ENCODE measurements around the gene WDR46. TPM values are rescaled to one million over a fixed set of nuclear protein-coding genes. Genes with fewer than 3 reads are reported as not detected.
A peak's percentile ranks its signal among the peaks of the same experiment; 100 is the strongest.

WDR46 gene
- total RNA-seq, 2 experiments from 2014 or later, result 64.0 to 72.2 TPM

- ATAC-seq (no peak), DNase-seq (no peak)
- no peak overlapping the region for H3K4me3 Mint-ChIP-seq
- intact Hi-C loops (cut with micrococcal nuclease), result no loop called here
- POLR2A ChIA-PET, result interaction anchor here (1.1 kb wide), 1 partner anchor 15 kb away, joined by 3 read pairs; no protein-coding TSS in a partner anchor
- no peak overlapping the region for H3K27ac Mint-ChIP-seq
- H3K36me3 Mint-ChIP-seq (ENCODE audit: low read depth), result no peaks in the 10 kb centered on the region
- CTCF ChIA-PET, result no interaction called here
- no peaks in the 10 kb centered on the region for H3K9me3 Mint-ChIP-seq
- H3K27me3 Mint-ChIP-seq, result no peaks in the 10 kb centered on the region
- TF ChIP-seq, protein P1, sequence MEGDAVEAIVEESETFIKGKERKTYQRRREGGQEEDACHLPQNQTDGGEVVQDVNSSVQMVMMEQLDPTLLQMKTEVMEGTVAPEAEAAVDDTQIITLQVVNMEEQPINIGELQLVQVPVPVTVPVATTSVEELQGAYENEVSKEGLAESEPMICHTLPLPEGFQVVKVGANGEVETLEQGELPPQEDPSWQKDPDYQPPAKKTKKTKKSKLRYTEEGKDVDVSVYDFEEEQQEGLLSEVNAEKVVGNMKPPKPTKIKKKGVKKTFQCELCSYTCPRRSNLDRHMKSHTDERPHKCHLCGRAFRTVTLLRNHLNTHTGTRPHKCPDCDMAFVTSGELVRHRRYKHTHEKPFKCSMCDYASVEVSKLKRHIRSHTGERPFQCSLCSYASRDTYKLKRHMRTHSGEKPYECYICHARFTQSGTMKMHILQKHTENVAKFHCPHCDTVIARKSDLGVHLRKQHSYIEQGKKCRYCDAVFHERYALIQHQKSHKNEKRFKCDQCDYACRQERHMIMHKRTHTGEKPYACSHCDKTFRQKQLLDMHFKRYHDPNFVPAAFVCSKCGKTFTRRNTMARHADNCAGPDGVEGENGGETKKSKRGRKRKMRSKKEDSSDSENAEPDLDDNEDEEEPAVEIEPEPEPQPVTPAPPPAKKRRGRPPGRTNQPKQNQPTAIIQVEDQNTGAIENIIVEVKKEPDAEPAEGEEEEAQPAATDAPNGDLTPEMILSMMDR (IDR thresholded peaks at IDR 0.05), result no peak
- peaks cover 15% of the 10 kb centered on the region for H3K4me1 Mint-ChIP-seq (ENCODE audit: low read depth)
Measured at GRCh38 chr6:33330736-33331135, 41.7 kb upstream of the WDR46 start.

- POLR2A ChIA-PET, result interaction anchor here (1.3 to 1.4 kb wide), 2 partner anchors 15 to 30 kb away, joined by 3 to 4 read pairs; partner anchors contain the start of gene RGL2
- Mint-ChIP-seq H3K36me3 (ENCODE audit: low read depth) (no peaks in the 10 kb centered on the region), H3K27me3 (no peaks in the 10 kb centered on the region), H3K4me3 (no peak overlapping the region), H3K4me1 (ENCODE audit: low read depth) (peaks cover 16% of the 10 kb centered on the region), H3K9me3 (no peaks in the 10 kb centered on the region), H3K27ac (no peak overlapping the region)
- TF ChIP-seq, protein P1 (IDR thresholded peaks at IDR 0.05), result no peak
- intact Hi-C loops (cut with micrococcal nuclease), result no loop called here
- CTCF ChIA-PET, result interaction anchor here (3.0 kb wide), 1 partner anchor 16 kb away, joined by 13 read pairs; no protein-coding TSS in a partner anchor
- ATAC-seq (no peak), DNase-seq (no peak)
Measured at GRCh38 chr6:33329058-33329457, 40.0 kb upstream of the WDR46 start.

DNA sequence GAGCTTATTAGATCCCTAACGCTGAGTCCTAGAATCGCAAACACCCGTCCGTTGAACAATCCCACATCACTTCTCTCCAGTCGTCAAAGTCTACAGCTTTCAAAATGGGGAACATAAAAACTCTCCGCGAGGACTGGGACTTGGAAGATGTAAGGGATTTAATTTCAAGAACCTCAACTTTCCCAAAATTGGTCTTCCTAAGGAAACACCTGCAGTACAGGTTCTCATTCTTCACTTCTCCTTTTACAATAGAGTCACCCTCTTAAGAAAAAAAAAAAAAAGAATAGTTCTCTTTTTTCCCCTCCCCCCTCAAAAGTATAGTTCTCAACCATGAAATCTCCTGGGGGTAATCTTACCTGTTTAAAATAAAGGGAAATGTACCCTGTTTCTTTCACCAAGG is 35.1 kb upstream of the WDR46 start:
- ChIA-PET CTCF (no interaction called here), POLR2A (interaction anchor here (0.7 to 1.4 kb wide), 4 partner anchors 16 to 387 kb away, joined by 3 to 4 read pairs (median 4); partner anchors contain the start of gene UQCC2)
- DNase-seq, result no peak
- Mint-ChIP-seq H3K27me3 (no peaks in the 10 kb centered on the region), H3K36me3 (ENCODE audit: low read depth) (peaks cover 35% of the 10 kb centered on the region), H3K4me3 (peak overlapping the region; percentile 90), H3K9me3 (no peaks in the 10 kb centered on the region), H3K4me1 (ENCODE audit: low read depth) (peaks cover 38% of the 10 kb centered on the region), H3K27ac (peak overlapping the region; percentile 98)
- intact Hi-C loops (cut with micrococcal nuclease), result no loop called here
- TF ChIP-seq, protein P1 (IDR thresholded peaks at IDR 0.05), result no peak
- ATAC-seq, result no peak

DNA sequence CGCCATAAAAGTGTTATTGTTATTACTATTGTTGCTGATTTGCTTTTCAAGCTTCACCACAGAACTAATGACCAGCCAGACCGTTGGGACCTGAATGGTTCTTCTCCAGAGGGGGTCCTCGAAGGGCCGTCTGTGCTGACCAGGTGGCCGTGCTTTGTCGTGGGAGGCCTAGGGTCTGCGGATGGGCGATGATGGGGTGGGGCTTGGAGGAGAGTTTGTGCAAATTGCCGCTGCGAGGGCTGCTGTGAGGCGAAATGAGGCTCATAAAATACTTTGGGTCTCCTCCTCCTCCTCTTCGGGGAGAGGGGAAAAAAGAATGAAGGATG is 34.5 kb upstream of the WDR46 start:
- CTCF ChIA-PET, result interaction anchor here (0.9 kb wide), 1 partner anchor 29 kb away, joined by 4 read pairs; no protein-coding TSS in a partner anchor
- DNase-seq, result peak; percentile 25
- H3K9me3 Mint-ChIP-seq, result no peaks in the 10 kb centered on the region
- H3K27me3 Mint-ChIP-seq, result no peaks in the 10 kb centered on the region
- H3K36me3 Mint-ChIP-seq (ENCODE audit: low read depth), result peaks cover 39% of the 10 kb centered on the region
- H3K27ac Mint-ChIP-seq, result peak overlapping the region; percentile 98
- intact Hi-C loops (cut with micrococcal nuclease), result no loop called here
- ATAC-seq, result no peak
- TF ChIP-seq, protein P1 (IDR thresholded peaks at IDR 0.05), result no peak
- peaks cover 43% of the 10 kb centered on the region for H3K4me1 Mint-ChIP-seq (ENCODE audit: low read depth)
- POLR2A ChIA-PET, result interaction anchor here (0.6 to 1.4 kb wide), 5 partner anchors 15 to 387 kb away, joined by 3 to 4 read pairs (median 3); partner anchors contain the start of gene UQCC2
- H3K4me3 Mint-ChIP-seq, result peak overlapping the region; percentile 90

- ATAC-seq (no peak), DNase-seq (no peak)
- CTCF ChIA-PET, result no interaction called here
- Mint-ChIP-seq H3K4me1 (ENCODE audit: low read depth) (peaks cover 60% of the 10 kb centered on the region), H3K27me3 (no peaks in the 10 kb centered on the region), H3K9me3 (no peaks in the 10 kb centered on the region), H3K27ac (peak overlapping the region; percentile 98), H3K36me3 (ENCODE audit: low read depth) (peaks cover 50% of the 10 kb centered on the region), H3K4me3 (peak overlapping the region; percentile 90)
- TF ChIP-seq, protein P1 (IDR thresholded peaks at IDR 0.05), result no peak
- intact Hi-C loops (cut with micrococcal nuclease), result no loop called here
- POLR2A ChIA-PET, result interaction anchor here (0.9 to 1.5 kb wide), 3 partner anchors 9 to 44 kb away, joined by 3 to 6 read pairs (median 4); partner anchors contain the start of gene B3GALT4
Measured at GRCh38 chr6:33321227-33321626, 32.2 kb upstream of the WDR46 start.

All from activated CD8-positive, alpha-beta T cell treated with anti-CD3 and anti-CD28 coated beads for 36 hours (primary cell).